22Rv1 (cell line): ENCODE measurements around the gene CD274.

ENCODE experiments used
- H3K27ac ChIP-seq: fragments of 450-650 bp; 2 replicates; pipeline ENCODE4 v1.5.1; 2017
- ZFX ChIP-seq: fragments of 450-650 bp; IDR thresholded peaks from 2 replicates; pipeline ENCODE4 v1.6.1; 2017; ENCODE audit warnings: antibody characterized with exemption, borderline replicate concordance
- TF ChIP-seq, protein P1 (sequence below): fragments of 450-650 bp; IDR thresholded peaks from 2 replicates; pipeline ENCODE4 v1.5.1; 2017; ENCODE audit warnings: mild to moderate bottlenecking

CD274 gene

DNA sequence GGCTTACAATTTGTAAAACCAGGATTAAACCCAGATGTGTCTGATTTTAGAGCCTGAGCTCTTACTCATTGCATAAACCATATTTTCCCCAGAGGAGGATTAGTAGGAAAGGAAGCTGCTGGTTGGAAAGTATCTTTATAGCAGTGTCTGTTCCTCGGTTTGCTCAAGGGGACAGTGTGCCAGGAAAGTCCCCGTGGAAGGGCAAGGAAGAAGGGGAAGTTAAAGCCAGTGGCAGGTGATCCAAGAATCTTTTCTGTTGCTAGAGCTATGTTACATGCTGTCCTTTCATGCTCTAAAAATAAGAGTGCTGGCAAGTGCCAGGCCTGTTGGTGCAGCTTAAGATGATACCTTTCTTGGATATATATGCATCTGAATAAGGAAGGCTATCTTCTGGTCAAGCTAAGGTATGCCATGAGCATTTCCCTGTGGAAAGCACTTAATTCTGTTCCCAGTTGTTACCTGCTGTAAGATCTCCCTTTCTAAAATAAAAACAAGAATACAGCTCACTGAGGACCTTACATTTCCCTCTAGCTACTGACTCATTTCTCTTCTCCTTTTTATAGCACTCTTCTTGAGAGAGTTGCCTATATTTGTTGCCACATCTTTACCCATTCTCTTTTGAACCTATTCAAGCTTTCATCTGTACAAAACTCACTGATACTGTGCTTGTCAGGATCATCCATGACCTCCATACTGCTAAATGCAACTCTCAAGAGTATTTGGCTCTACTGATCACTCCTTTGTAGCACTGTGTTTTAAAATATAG, 68.0 kb downstream of the CD274 start:
- no peak overlapping the region for H3K27ac ChIP-seq
- TF ChIP-seq, protein P1, sequence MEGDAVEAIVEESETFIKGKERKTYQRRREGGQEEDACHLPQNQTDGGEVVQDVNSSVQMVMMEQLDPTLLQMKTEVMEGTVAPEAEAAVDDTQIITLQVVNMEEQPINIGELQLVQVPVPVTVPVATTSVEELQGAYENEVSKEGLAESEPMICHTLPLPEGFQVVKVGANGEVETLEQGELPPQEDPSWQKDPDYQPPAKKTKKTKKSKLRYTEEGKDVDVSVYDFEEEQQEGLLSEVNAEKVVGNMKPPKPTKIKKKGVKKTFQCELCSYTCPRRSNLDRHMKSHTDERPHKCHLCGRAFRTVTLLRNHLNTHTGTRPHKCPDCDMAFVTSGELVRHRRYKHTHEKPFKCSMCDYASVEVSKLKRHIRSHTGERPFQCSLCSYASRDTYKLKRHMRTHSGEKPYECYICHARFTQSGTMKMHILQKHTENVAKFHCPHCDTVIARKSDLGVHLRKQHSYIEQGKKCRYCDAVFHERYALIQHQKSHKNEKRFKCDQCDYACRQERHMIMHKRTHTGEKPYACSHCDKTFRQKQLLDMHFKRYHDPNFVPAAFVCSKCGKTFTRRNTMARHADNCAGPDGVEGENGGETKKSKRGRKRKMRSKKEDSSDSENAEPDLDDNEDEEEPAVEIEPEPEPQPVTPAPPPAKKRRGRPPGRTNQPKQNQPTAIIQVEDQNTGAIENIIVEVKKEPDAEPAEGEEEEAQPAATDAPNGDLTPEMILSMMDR, result no peak
- TF ChIP-seq ZFX, result no peak

DNA sequence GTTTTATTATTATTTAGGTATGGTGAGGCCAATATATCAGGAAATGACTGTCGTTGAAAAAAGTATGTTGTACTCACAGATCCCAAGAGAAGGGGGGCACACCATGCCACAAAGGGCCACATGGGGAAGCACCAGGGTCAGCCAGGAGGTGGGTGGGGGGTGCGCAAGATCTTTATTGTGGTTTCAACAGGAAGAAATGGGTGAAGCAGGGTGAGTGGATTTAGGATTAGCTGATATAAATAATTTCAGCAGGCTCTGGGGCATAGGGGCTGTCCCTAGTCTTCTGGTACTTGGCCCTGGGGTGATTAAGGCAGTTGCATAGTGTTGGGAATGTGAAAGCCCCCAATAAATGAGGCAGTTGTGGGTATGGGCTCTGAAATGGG, 68.6 kb downstream of the CD274 start:
- TF ChIP-seq ZFX, result no peak
- TF ChIP-seq, protein P1, result no peak

More for the DNA sequence above, 68.6 kb downstream of the CD274 start:
- no peak overlapping the region for H3K27ac ChIP-seq
